HepG2 (cell line): ENCODE data around the gene KCNQ5. TPM values are rescaled to one million over a fixed set of nuclear protein-coding genes. Genes with fewer than 3 reads are reported as not detected.

Source experiments
- ATAC-seq: fragments of 200-7000 bp; cut with Tn5 transposase; 3 replicates; pipeline ENCODE4 v1.9.1; 2020; ENCODE audit warnings: mild to moderate bottlenecking, moderate library complexity
- BruUV-seq: library from RNA; stranded (reverse); fragments of 400-500 nt; replicated peaks from 2 replicates; lab custom pipeline; 2021; lab: Mats Ljungman, UMichigan
- CTCF ChIA-PET: fragments of 300-600 bp; formaldehyde crosslinking; extraction: SDS; loops from one replicate; lab custom pipeline; 2021; ENCODE audit warnings: low total read pairs, inconsistent platforms, low intra/inter-chr PET ratio; lab: Yijun Ruan, JAX
- POLR2A ChIA-PET: fragments of 350-600 bp; sonication (Branson Sonifier 250); formaldehyde crosslinking; loops from one replicate; lab custom pipeline; 2020; ENCODE audit warnings: antibody characterized with exemption, inconsistent platforms; lab: Yijun Ruan, JAX
- DNase-seq: peaks from one replicate; pipeline ENCODE4 v3.0.0-alpha.2; 2015; ENCODE audit warnings: low spot score
- FAIRE-seq: peaks from 3 replicates; lab custom pipeline; 2011; peaks lifted over from hg19 to GRCh38; lab: Jason Lieb, UNC
- H2AFZ ChIP-seq: one replicate; pipeline ENCODE4 v1.6.1; 2011; ENCODE audit warnings: low read length, inconsistent platforms
- H3K27ac ChIP-seq: fragments of 300-600 bp; 3 replicates; pipeline ENCODE4 v1.8.0; 2011; ENCODE audit warnings: mixed run types, mild to moderate bottlenecking, mixed read lengths, low read length, inconsistent platforms; ENCODE audit not compliant: insufficient read depth; ENCODE audit errors: extremely low read length
- H3K27me3 ChIP-seq, 2 experiments: fragments of 200-600 bp in 1 of 2; 2 replicates in 1 of 2; 3 replicates in 1 of 2; pipeline versions ENCODE4 v1.6.0 to v1.8.0; 2011; ENCODE audit warnings: low read length in 2 of 2, mild to moderate bottlenecking in 2 of 2, moderate library complexity in 2 of 2, inconsistent platforms in 1 of 2; ENCODE audit not compliant: insufficient read depth in 2 of 2, control insufficient read depth in 1 of 2
- H3K36me3 ChIP-seq, 2 experiments: fragments of 200-600 bp in 1 of 2; replicated peaks in 1 of 2; 2 replicates in 1 of 2; 3 replicates in 1 of 2; pipeline versions ENCODE4 v1.5.1 to v1.8.0; 2011; ENCODE audit warnings: low read length in 2 of 2, inconsistent platforms in 1 of 2; ENCODE audit not compliant: insufficient read depth in 2 of 2, control insufficient read depth in 1 of 2
- H3K4me1 ChIP-seq: 2 replicates; pipeline ENCODE4 v1.5.1; 2012; ENCODE audit warnings: low read length, inconsistent platforms; ENCODE audit not compliant: insufficient read depth
- H3K4me2 ChIP-seq: 2 replicates; pipeline ENCODE4 v1.6.0; 2011; ENCODE audit warnings: low read depth, low read length, inconsistent platforms
- H3K4me3 ChIP-seq, 3 experiments: fragments of 200-600 bp in 1 of 3; sonication (generic), shearing (Covaris generic) in 1 of 3; replicated peaks in 1 of 3; 2 replicates each; pipeline ENCODE4 v1.5.1; 2011 to 2016; ENCODE audit warnings: low read length in 3 of 3, inconsistent platforms in 2 of 3, low read depth in 2 of 3, mild to moderate bottlenecking in 2 of 3, control low read depth in 1 of 3, mixed read lengths in 1 of 3; ENCODE audit not compliant: insufficient read depth in 1 of 3
- H3K79me2 ChIP-seq: one replicate; pipeline ENCODE4 v1.6.1; 2011; ENCODE audit warnings: low read length, inconsistent platforms; ENCODE audit not compliant: insufficient read depth
- H3K9ac ChIP-seq: 2 replicates; pipeline ENCODE4 v1.6.0; 2011; ENCODE audit warnings: mild to moderate bottlenecking, low read depth, low read length, inconsistent platforms; ENCODE audit not compliant: insufficient read depth
- H3K9me3 ChIP-seq: 2 replicates; pipeline ENCODE4 v1.5.1; 2012; ENCODE audit warnings: mild to moderate bottlenecking, low read length
- H4K20me1 ChIP-seq: 2 replicates; pipeline ENCODE4 v1.6.0; 2011; ENCODE audit warnings: inconsistent platforms, mild to moderate bottlenecking, low read length, moderate library complexity; ENCODE audit not compliant: insufficient read depth
- GPN1 ChIP-seq: sonication (generic); formaldehyde crosslinking; IDR thresholded peaks from 2 replicates; pipeline ENCODE4 v1.5.1; 2020; ENCODE audit warnings: missing genetic modification reagents, borderline replicate concordance
- NFKB2 ChIP-seq: sonication (generic); formaldehyde crosslinking; IDR thresholded peaks from 2 replicates; pipeline ENCODE4 v1.4.0; 2020; ENCODE audit warnings: missing genetic modification reagents, borderline replicate concordance
- RCOR2 ChIP-seq: IDR thresholded peaks from 2 replicates; pipeline ENCODE4 v1.6.1; 2016; ENCODE audit warnings: missing biosample characterization, missing genetic modification reagents
- SMAD1 ChIP-seq: sonication (generic); formaldehyde crosslinking; IDR thresholded peaks from 2 replicates; pipeline ENCODE4 v1.4.0; 2020; ENCODE audit warnings: missing genetic modification reagents, low read depth, mild to moderate bottlenecking, borderline replicate concordance
- SNAPC2 ChIP-seq: sonication (generic); formaldehyde crosslinking; IDR thresholded peaks from 2 replicates; pipeline ENCODE4 v1.8.1; 2022; ENCODE audit warnings: mild to moderate bottlenecking, missing genetic modification reagents
- SUZ12 ChIP-seq: fragments of 150-350 bp; IDR thresholded peaks from 2 replicates; pipeline ENCODE4 v1.6.1; 2014; ENCODE audit warnings: low read depth, low read length
- SYNCRIP ChIP-seq: fragments of 200-400 bp; formaldehyde crosslinking; IDR thresholded peaks from 2 replicates; pipeline ENCODE4 v1.6.1; 2018; ENCODE audit warnings: mild to moderate bottlenecking, low read depth, low read length; ENCODE audit not compliant: insufficient read depth
- ZFAT ChIP-seq: sonication (generic); formaldehyde crosslinking; conservative IDR thresholded peaks from 2 replicates; pipeline ENCODE4 v1.8.1; 2023; ENCODE audit warnings: missing genetic modification reagents, inconsistent platforms
- ZHX1 ChIP-seq: sonication (generic); formaldehyde crosslinking; IDR thresholded peaks from 2 replicates; pipeline ENCODE4 v1.8.1; 2022; ENCODE audit warnings: low read depth, mild to moderate bottlenecking, missing genetic modification reagents
- ZNF235 ChIP-seq: sonication (generic); formaldehyde crosslinking; IDR thresholded peaks from 2 replicates; pipeline ENCODE4 v1.8.1; 2023; ENCODE audit warnings: mild to moderate bottlenecking, missing genetic modification reagents, borderline replicate concordance
- ZNF3 ChIP-seq: IDR thresholded peaks from 2 replicates; pipeline ENCODE4 v1.7.0; 2017; ENCODE audit warnings: inconsistent platforms
- in situ Hi-C: cut with HindIII; loops from 2 replicates; pipeline ENCODE4 v1.10.0; 2017; ENCODE audit warnings: low pct_unique_long_range_greater_than_20kb; ENCODE audit not compliant: extremely low pct_ligation_motif_present
- intact Hi-C: fragments of 100-400 bp; cut with micrococcal nuclease; formaldehyde crosslinking; loops from one replicate; pipeline ENCODE4 v1.10.0; 2022; ENCODE audit not compliant: unreplicated experiment
- polyA plus RNA-seq, 8 experiments: library from polyadenylated mRNA; depleted of rRNA in 3 of 8; stranded (reverse) in 7 of 8; unstranded in 1 of 8; fragments of >200 nt; fragmentation: Illumina TruSeq in 4 of 8; extraction: Trizol in 4 of 8; gene quantifications; 2 replicates each; pipeline versions ENCODE4 v1.2.1 to v1.2.3, GENCODE V29; 2011 to 2016; ENCODE audit warnings: low read depth in 4 of 8, missing spikeins in 1 of 8, mixed read lengths in 1 of 8; ENCODE audit not compliant: insufficient read depth in 1 of 8
- total RNA-seq, 5 experiments: library from RNA; depleted of rRNA; stranded (reverse); fragments of >200 nt; fragmentation: Illumina TruSeq; extraction: Trizol; gene quantifications; 2 replicates each; pipeline ENCODE4 v1.2.3, GENCODE V29; 2016; ENCODE audit warnings: low read depth in 1 of 5
- TF ChIP-seq, protein P1 (sequence below): IDR thresholded peaks from 2 replicates; pipeline ENCODE4 v1.6.1; 2016
- TF ChIP-seq, protein P2 (sequence below): sonication (generic); formaldehyde crosslinking; IDR thresholded peaks from 2 replicates; pipeline ENCODE4 v1.8.0; 2023; ENCODE audit warnings: mild to moderate bottlenecking, missing genetic modification reagents

Gene KCNQ5
- total and polyA plus RNA-seq, 2 of the 13 experiments (the other 11 are each of a cell fraction or from before 2014, with no cell fraction given), result 0.04 TPM; not detected in 1

GRCh38 chr6:72781624-72782023 is 159.8 kb downstream of the KCNQ5 start:
- in situ Hi-C loops (no loop called here), intact Hi-C loops (no loop called here)
- CTCF ChIA-PET, result no interaction called here

More at GRCh38 chr6:72781624-72782023, 159.8 kb downstream of the KCNQ5 start:
- FAIRE-seq (no peak), ATAC-seq (no peak), DNase-seq (no peak)
- no peak for TF ChIP-seq SNAPC2 (CRISPR knock-in tag)
- TF ChIP-seq ZNF235 (CRISPR knock-in tag), result no peak
- no peak for TF ChIP-seq SYNCRIP
- no peak for TF ChIP-seq GPN1 (CRISPR knock-in tag)
- TF ChIP-seq SUZ12, result no peak
- TF ChIP-seq ZHX1 (CRISPR knock-in tag), result no peak
- no peak for TF ChIP-seq SMAD1 (CRISPR knock-in tag)
- TF ChIP-seq RCOR2 (CRISPR knock-in tag), result no peak
- no peak for TF ChIP-seq NFKB2 (CRISPR knock-in tag)
- TF ChIP-seq, protein P1, sequence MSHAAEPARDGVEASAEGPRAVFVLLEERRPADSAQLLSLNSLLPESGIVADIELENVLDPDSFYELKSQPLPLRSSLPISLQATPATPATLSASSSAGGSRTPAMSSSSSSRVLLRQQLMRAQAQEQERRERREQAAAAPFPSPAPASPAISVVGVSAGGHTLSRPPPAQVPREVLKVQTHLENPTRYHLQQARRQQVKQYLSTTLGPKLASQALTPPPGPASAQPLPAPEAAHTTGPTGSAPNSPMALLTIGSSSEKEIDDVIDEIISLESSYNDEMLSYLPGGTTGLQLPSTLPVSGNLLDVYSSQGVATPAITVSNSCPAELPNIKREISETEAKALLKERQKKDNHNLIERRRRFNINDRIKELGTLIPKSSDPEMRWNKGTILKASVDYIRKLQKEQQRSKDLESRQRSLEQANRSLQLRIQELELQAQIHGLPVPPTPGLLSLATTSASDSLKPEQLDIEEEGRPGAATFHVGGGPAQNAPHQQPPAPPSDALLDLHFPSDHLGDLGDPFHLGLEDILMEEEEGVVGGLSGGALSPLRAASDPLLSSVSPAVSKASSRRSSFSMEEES, result no peak
- no peak for TF ChIP-seq ZFAT (CRISPR knock-in tag)
- TF ChIP-seq ZNF3 (CRISPR knock-in tag), result no peak
- TF ChIP-seq, protein P2, sequence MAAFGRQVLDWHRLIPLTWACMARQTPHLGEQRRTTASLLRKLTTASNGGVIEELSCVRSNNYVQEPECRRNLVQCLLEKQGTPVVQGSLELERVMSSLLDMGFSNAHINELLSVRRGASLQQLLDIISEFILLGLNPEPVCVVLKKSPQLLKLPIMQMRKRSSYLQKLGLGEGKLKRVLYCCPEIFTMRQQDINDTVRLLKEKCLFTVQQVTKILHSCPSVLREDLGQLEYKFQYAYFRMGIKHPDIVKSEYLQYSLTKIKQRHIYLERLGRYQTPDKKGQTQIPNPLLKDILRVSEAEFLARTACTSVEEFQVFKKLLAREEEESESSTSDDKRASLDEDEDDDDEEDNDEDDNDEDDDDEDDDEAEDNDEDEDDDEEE (CRISPR knock-in tag), result no peak
- Histone ChIP-seq H3K79me2 (no peaks in the 10 kb centered on the region), H3K9me3 (no peaks in the 10 kb centered on the region), H3K4me2 (no peak overlapping the region), H3K27me3 (no peaks in the 10 kb centered on the region; a peak in 1 of 5 replicates), H3K9ac (no peak overlapping the region), H3K27ac (no peak overlapping the region), H3K36me3 (no peaks in the 10 kb centered on the region), H4K20me1 (no peaks in the 10 kb centered on the region), H3K4me3 (no peak overlapping the region), H2AFZ (no peak overlapping the region), H3K4me1 (no peaks in the 10 kb centered on the region)
- BruUV-seq, result no TSS peak
- POLR2A ChIA-PET, result no interaction called here
